Measurements from ENCODE around the gene PPA1. TPM values are rescaled to one million over a fixed set of nuclear protein-coding genes. Genes with fewer than 3 reads are reported as not detected.

Gene PPA1
- total RNA-seq, 1 experiment from 2014 or later = 180 TPM

- no peak for TF ChIP-seq STAT6 (CRISPR knock-in tag; conservative IDR thresholded peaks at IDR 0.05; ENCODE audit: low read depth)
- no peak for TF ChIP-seq GTF2I (CRISPR knock-in tag; conservative IDR thresholded peaks at IDR 0.05)
- no peak for TF ChIP-seq NR2C2 (CRISPR knock-in tag; IDR thresholded peaks at IDR 0.05)
- no peak for TF ChIP-seq TEAD1 (CRISPR knock-in tag; IDR thresholded peaks at IDR 0.05)
- TF ChIP-seq TEAD4 (CRISPR knock-in tag; IDR thresholded peaks at IDR 0.05) = no peak
- no peak for TF ChIP-seq ZNF263 (CRISPR knock-in tag; IDR thresholded peaks at IDR 0.05; ENCODE audit: low read depth)
- no peak for TF ChIP-seq SP1 (CRISPR knock-in tag; conservative IDR thresholded peaks at IDR 0.05)
- no peak for TF ChIP-seq USF2 (CRISPR knock-in tag; IDR thresholded peaks at IDR 0.05)
- TF ChIP-seq JUN (CRISPR knock-in tag; IDR thresholded peaks at IDR 0.05) = no peak
- no peak for TF ChIP-seq PRDM15 (CRISPR knock-in tag; IDR thresholded peaks at IDR 0.05)
- TF ChIP-seq E2F1 (CRISPR knock-in tag; IDR thresholded peaks at IDR 0.05) = no peak
- TF ChIP-seq NR3C1 (CRISPR knock-in tag; conservative IDR thresholded peaks at IDR 0.05; ENCODE audit: low read depth) = no peak
- no peak for TF ChIP-seq MLX (CRISPR knock-in tag; IDR thresholded peaks at IDR 0.05)
- TF ChIP-seq PRRX2 (CRISPR knock-in tag; IDR thresholded peaks at IDR 0.05) = no peak
- no peak for TF ChIP-seq PREB (CRISPR knock-in tag; IDR thresholded peaks at IDR 0.05; ENCODE audit: borderline replicate concordance)
Observed at GRCh38 chr10:70201105-70201504, 32.1 kb downstream of the PPA1 start (continued).

GRCh38 chr10:70198696-70199466 lies 34.3 kb downstream of the PPA1 start:
- ChIA-PET POLR2A (no interaction called here), CTCF (interaction anchor here (0.6 to 1.2 kb wide), 5 partner anchors 23 to 376 kb away, joined by 3 to 6 read pairs (median 3); partner anchors contain the start of gene TYSND1)
- H3K4me3 Mint-ChIP-seq = no peak overlapping the region
- H3K4me1 Mint-ChIP-seq = no peaks in the 10 kb centered on the region
- DNase-seq (ENCODE audit: low spot score) (no peak), ATAC-seq (no peak)
- no peaks in the 10 kb centered on the region for H3K27me3 Mint-ChIP-seq (ENCODE audit: low read depth)
- H3K9me3 Mint-ChIP-seq = no peaks in the 10 kb centered on the region
- H3K36me3 Mint-ChIP-seq = peaks cover 28% of the 10 kb centered on the region
- no peak overlapping the region for H3K27ac Mint-ChIP-seq
- TF ChIP-seq ZMAT4 (CRISPR knock-in tag; IDR thresholded peaks at IDR 0.05) (no peak), CREM (CRISPR knock-in tag; IDR thresholded peaks at IDR 0.05) (no peak), MXD4 (CRISPR knock-in tag; IDR thresholded peaks at IDR 0.05; ENCODE audit: borderline replicate concordance) (no peak), E2F5 (CRISPR knock-in tag; IDR thresholded peaks at IDR 0.05) (no peak), RELA (CRISPR knock-in tag; IDR thresholded peaks at IDR 0.05; ENCODE audit: borderline replicate concordance) (no peak), ZNF121 (CRISPR knock-in tag; IDR thresholded peaks at IDR 0.05) (no peak)
